Measurements from ENCODE around the gene ASNSD1.

- TF ChIP-seq CTCF (IDR thresholded peaks at IDR 0.05; ENCODE audit: insufficient read depth, low read depth, low read length), result no peak
- no peak for TF ChIP-seq EZH2 (IDR thresholded peaks at IDR 0.05; ENCODE audit: insufficient read depth, low read length)
Observed at GRCh38 chr2:189613650-189614420, 47.4 kb upstream of the ASNSD1 start.

Data from astrocyte (in vitro differentiated cells and primary cell).